HEK293T (cell line): Measurements from ENCODE around the gene CFDP1.

Experiments
- CTCF ChIA-PET: fragments of 350-600 bp; formaldehyde crosslinking; extraction: SDS; loops from one replicate; lab custom pipeline; 2021; ENCODE audit warnings: antibody characterized with exemption, inconsistent platforms; lab: Yijun Ruan, JAX
- POLR2A ChIA-PET: fragments of 350-600 bp; formaldehyde crosslinking; extraction: SDS; loops from one replicate; lab custom pipeline; 2020; ENCODE audit warnings: antibody characterized with exemption, inconsistent platforms; lab: Yijun Ruan, JAX
- DNase-seq: peaks from one replicate; pipeline ENCODE4 v3.0.0; 2012; ENCODE audit warnings: mixed read lengths; ENCODE audit errors: extremely low spot score
- ARNT ChIP-seq: fragments of 450-650 bp; IDR thresholded peaks from 2 replicates; pipeline ENCODE4 v1.6.1; 2017; ENCODE audit warnings: mild to moderate bottlenecking
- BHLHE40 ChIP-seq: fragments of 450-650 bp; IDR thresholded peaks from 2 replicates; pipeline ENCODE4 v1.6.1; 2016; ENCODE audit warnings: mild to moderate bottlenecking, moderate library complexity, borderline replicate concordance
- CTBP1 ChIP-seq: fragments of 450-650 bp; IDR thresholded peaks from 2 replicates; pipeline ENCODE4 v1.6.1; 2016; ENCODE audit warnings: borderline replicate concordance
- ELF4 ChIP-seq: fragments of 450-650 bp; IDR thresholded peaks from 2 replicates; pipeline ENCODE4 v1.6.1; 2017; ENCODE audit warnings: antibody characterized with exemption
- FOXA1 ChIP-seq: fragments of 450-650 bp; IDR thresholded peaks from 2 replicates; pipeline ENCODE4 v1.6.1; 2016; ENCODE audit warnings: mild to moderate bottlenecking
- FOXK2 ChIP-seq: fragments of 450-650 bp; IDR thresholded peaks from 2 replicates; pipeline ENCODE4 v1.6.1; 2016; ENCODE audit warnings: mild to moderate bottlenecking
- FOXM1 ChIP-seq: fragments of 450-650 bp; IDR thresholded peaks from 2 replicates; pipeline ENCODE4 v1.6.1; 2017; ENCODE audit warnings: mild to moderate bottlenecking, borderline replicate concordance
- HDGF ChIP-seq: fragments of 450-650 bp; IDR thresholded peaks from 2 replicates; pipeline ENCODE4 v1.6.1; 2017; ENCODE audit warnings: antibody characterized with exemption, borderline replicate concordance
- L3MBTL2 ChIP-seq: fragments of 450-650 bp; conservative IDR thresholded peaks from 2 replicates; pipeline ENCODE4 v1.6.1; 2016; ENCODE audit warnings: mild to moderate bottlenecking
- LEF1 ChIP-seq: fragments of 450-650 bp; IDR thresholded peaks from 2 replicates; pipeline ENCODE4 v1.6.1; 2017; ENCODE audit warnings: mild to moderate bottlenecking, borderline replicate concordance
- NFRKB ChIP-seq: fragments of 450-650 bp; IDR thresholded peaks from 2 replicates; pipeline ENCODE4 v1.6.1; 2016; ENCODE audit warnings: mild to moderate bottlenecking, moderate library complexity
- SP1 ChIP-seq: fragments of 450-650 bp; IDR thresholded peaks from 2 replicates; pipeline ENCODE4 v1.6.1; 2017
- SUZ12 ChIP-seq: fragments of 450-650 bp; IDR thresholded peaks from 2 replicates; pipeline ENCODE4 v1.6.1; 2016; ENCODE audit warnings: mild to moderate bottlenecking
- TARDBP ChIP-seq: fragments of 450-650 bp; IDR thresholded peaks from 2 replicates; pipeline ENCODE4 v1.6.1; 2016
- ZNF384 ChIP-seq: fragments of 450-650 bp; IDR thresholded peaks from 2 replicates; pipeline ENCODE4 v1.6.1; 2016
- TF ChIP-seq, protein P1 (sequence below): fragments of 450-650 bp; IDR thresholded peaks from 2 replicates; pipeline ENCODE4 v1.6.1; 2016

The CFDP1 gene

DNA sequence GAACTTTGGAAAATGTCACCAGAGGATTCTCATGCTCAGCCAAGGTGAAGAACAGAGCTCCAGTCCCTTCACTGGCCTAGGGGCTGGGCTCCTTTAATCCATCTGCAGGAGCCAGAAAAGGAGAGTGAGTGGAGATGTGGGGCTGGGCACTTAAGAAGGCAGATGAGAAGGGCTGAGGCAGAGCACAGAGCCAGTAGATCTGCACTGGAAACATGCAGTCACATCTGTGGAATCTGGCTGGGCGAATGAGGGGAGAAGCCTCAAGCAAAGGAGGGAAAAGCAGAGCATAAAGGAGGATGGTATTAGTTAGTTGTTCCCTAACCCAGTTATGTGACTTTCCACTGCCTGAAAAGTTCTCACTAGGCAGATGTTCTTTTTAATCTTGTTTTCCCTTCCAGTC is 131.5 kb downstream of the CFDP1 start:
- TF ChIP-seq FOXA1 (no peak), HDGF (no peak), ARNT (no peak), NFRKB (no peak), TARDBP (no peak), SP1 (no peak), ELF4 (no peak), FOXK2 (no peak), SUZ12 (no peak)
- ChIA-PET CTCF (no interaction called here), POLR2A (no interaction called here)
- no peak for DNase-seq

DNA sequence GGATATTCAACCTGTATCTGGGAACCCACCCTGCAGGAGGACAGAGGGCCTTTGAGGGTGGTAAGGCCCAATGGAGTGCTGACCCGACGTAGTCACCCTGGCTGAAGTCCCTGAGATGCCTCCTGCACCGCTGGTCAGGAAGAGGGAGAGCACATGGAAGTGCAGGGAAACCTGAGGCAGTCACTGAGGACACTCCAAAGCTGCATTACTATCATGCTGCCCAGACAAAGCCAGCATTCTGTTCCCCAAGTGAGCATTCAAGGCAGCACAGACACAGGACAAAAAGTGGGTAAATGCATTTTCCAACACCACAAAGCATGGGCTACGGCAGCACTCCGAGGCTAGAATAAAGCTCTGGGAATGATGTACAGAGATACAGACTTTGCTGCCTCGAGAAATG is 135.0 kb downstream of the CFDP1 start:
- ChIA-PET POLR2A (no interaction called here), CTCF (no interaction called here)
- DNase-seq = no peak
- no peak for TF ChIP-seq BHLHE40
- TF ChIP-seq FOXM1 = no peak
- no peak for TF ChIP-seq TARDBP
- no peak for TF ChIP-seq SP1
- TF ChIP-seq ELF4 = no peak
- TF ChIP-seq NFRKB = no peak
- no peak for TF ChIP-seq L3MBTL2
- no peak for TF ChIP-seq HDGF
- TF ChIP-seq FOXK2 = no peak
- TF ChIP-seq CTBP1 = no peak
- TF ChIP-seq SUZ12 = no peak
- TF ChIP-seq FOXA1 = no peak
- no peak for TF ChIP-seq ARNT

DNA sequence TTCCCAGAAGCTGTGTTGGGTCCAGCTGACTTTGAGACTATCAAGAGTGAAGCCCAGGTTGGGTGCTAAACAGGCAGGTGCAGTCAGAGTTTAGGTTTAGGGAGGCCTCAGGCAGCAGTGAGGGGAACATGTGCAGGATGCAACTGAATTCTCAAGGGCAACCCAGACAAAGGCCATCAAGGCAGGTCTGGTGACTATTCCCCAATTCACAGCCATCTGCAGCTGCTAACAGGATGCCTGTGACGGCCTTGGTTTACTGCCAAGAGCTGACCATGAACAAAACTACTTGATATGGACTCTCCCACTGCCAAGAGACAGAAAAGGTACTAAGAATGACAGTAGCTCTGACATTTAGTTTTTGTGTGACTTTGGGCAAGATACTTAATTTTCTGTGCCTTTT is 136.7 kb downstream of the CFDP1 start:
- no peak for DNase-seq
- ChIA-PET POLR2A (no interaction called here), CTCF (interaction anchor here (0.6 kb wide), 1 partner anchor 181 kb away, joined by 4 read pairs; no protein-coding TSS in a partner anchor)
- TF ChIP-seq L3MBTL2 (no peak), ARNT (no peak), TARDBP (no peak), HDGF (no peak), FOXM1 (no peak), FOXK2 (no peak), ELF4 (no peak), LEF1 (no peak), FOXA1 (no peak), NFRKB (no peak), SUZ12 (no peak), BHLHE40 (no peak), ZNF384 (no peak), CTBP1 (no peak), SP1 (no peak)
- TF ChIP-seq, protein P1, sequence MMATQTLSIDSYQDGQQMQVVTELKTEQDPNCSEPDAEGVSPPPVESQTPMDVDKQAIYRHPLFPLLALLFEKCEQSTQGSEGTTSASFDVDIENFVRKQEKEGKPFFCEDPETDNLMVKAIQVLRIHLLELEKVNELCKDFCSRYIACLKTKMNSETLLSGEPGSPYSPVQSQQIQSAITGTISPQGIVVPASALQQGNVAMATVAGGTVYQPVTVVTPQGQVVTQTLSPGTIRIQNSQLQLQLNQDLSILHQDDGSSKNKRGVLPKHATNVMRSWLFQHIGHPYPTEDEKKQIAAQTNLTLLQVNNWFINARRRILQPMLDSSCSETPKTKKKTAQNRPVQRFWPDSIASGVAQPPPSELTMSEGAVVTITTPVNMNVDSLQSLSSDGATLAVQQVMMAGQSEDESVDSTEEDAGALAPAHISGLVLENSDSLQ = no peak

DNA sequence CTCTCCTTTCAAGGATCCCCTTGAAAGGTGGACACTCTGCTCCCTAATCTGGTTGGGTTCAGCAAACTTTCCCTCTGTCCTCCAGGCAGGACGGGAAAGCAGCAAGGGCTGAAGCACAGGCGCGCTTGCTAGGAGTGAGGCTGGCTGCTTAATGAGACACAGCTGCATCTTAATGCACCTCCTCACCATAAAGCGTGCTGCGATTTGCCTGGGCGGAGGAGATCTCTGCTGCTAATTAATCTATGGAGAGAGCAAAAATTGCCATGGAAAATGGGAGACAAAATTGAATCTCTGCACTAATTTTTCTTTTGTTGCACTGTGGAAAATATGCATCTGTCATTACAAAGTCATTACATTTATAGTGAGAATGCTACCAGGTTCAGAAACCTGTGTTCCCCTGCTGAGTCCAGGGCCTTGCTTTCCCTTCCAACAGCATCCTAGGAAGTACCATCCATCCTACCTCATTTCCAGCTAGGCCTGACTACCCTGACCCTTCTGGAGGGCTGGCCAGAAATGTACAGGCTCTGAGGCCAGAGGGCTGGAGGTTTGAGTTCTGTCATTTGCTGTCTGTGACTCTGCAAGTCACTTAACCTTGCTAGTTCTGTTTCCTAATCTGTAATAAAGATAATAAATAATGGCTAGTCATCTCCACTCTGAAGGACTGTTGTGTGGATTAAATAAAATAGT is 138.4 kb downstream of the CFDP1 start:
- CTCF ChIA-PET = no interaction called here
- TF ChIP-seq TARDBP = no peak
- no peak for TF ChIP-seq CTBP1
- no peak for TF ChIP-seq ZNF384
- TF ChIP-seq NFRKB = no peak
- TF ChIP-seq FOXM1 = no peak
- no peak for TF ChIP-seq SUZ12
- no peak for TF ChIP-seq FOXA1
- TF ChIP-seq BHLHE40 = no peak
- TF ChIP-seq L3MBTL2 = no peak
- TF ChIP-seq, protein P1 = no peak
- TF ChIP-seq FOXK2 = no peak
- no peak for DNase-seq
- POLR2A ChIA-PET = interaction anchor here (0.9 kb wide), 1 partner anchor 9 kb away, joined by 4 read pairs; no protein-coding TSS in a partner anchor

DNA sequence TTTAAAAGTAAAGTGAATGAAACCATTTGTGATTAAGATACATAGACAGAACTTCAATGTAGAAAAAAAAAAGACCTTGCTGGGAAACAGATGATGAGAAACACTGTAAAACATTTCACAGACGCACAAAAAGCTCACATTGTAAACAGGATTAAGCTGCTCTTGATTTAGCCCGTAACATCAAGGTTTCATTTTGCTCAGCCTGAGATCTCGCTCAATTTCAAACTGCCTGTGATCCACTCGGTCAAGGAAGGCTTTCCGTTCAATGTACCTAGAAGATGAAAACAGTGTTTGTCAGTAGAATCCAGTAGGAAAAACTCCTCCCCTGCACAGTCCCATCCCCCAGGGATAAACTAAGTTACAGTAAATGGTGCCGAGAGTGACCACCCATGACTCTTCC is 139.5 kb downstream of the CFDP1 start:
- TF ChIP-seq BHLHE40 (no peak), ZNF384 (no peak), CTBP1 (no peak), ELF4 (no peak), FOXK2 (no peak)
- no peak for DNase-seq
- ChIA-PET POLR2A (interaction anchor here (0.9 kb wide), 1 partner anchor 8 kb away, joined by 4 read pairs; no protein-coding TSS in a partner anchor), CTCF (no interaction called here)

DNA sequence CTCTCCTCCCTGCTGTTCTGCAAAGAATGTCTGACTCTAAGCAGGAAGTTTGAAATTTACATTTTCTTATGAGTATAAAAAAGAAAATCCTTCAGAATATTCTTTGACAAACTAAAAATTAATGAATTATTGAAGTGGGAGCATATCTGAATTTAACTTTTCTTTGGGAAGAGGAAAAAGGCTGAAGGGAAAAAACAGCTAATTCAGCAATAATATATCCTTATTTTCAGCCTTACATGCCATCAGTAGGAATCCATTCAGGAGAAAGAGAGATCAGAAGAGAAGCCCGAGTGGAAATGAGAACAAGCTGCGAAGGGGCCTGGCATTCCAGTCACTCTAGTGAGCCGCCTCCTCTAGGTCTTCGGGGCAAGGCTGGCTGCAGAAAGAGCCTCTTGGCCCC is 140.1 kb downstream of the CFDP1 start:
- TF ChIP-seq SP1 = no peak
- no peak for TF ChIP-seq FOXA1
- no peak for TF ChIP-seq TARDBP
- no peak for TF ChIP-seq FOXK2
- TF ChIP-seq ZNF384 = no peak
- DNase-seq = no peak
- POLR2A ChIA-PET = no interaction called here
- CTCF ChIA-PET = no interaction called here

DNA sequence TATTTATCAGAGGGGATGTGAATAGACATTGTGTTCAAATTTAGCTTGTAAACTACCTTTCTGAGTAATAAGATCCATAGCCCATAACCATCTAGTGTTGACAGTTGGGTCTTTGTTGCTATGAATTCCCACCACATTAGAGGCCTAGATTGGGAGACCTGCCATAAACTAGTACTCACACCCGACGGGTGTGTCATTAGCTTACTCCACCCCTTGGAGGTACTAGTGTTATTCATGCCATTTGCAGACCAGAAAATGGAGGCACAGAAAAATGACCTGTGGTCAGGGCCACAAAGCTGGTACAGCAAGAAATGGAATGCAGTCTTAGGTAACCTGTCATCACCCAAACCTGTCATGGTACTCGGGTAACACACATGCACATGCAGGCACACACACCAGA is 140.6 kb downstream of the CFDP1 start:
- TF ChIP-seq L3MBTL2 (no peak), NFRKB (no peak), FOXA1 (no peak), ELF4 (no peak), FOXM1 (no peak), ZNF384 (no peak), TARDBP (no peak), FOXK2 (no peak)
- ChIA-PET CTCF (no interaction called here), POLR2A (no interaction called here)
- no peak for DNase-seq
